OCI-LY3 (cell line): Measurements from ENCODE around the gene ADNP.

ENCODE experiments used
- EZH2phosphoT487 ChIP-seq: fragments of 200-600 bp; shearing (Covaris generic); IDR thresholded peaks from 2 replicates; pipeline ENCODE4 v1.6.1; 2018; ENCODE audit warnings: antibody characterized with exemption, mixed run types, low read depth
- TF ChIP-seq, protein P1 (sequence below): fragments of 200-600, 300-600 bp; sonication (generic); IDR thresholded peaks from 2 replicates; pipeline ENCODE4 v1.5.1; 2014; ENCODE audit warnings: antibody characterized with exemption, low read length, low read depth

DNA sequence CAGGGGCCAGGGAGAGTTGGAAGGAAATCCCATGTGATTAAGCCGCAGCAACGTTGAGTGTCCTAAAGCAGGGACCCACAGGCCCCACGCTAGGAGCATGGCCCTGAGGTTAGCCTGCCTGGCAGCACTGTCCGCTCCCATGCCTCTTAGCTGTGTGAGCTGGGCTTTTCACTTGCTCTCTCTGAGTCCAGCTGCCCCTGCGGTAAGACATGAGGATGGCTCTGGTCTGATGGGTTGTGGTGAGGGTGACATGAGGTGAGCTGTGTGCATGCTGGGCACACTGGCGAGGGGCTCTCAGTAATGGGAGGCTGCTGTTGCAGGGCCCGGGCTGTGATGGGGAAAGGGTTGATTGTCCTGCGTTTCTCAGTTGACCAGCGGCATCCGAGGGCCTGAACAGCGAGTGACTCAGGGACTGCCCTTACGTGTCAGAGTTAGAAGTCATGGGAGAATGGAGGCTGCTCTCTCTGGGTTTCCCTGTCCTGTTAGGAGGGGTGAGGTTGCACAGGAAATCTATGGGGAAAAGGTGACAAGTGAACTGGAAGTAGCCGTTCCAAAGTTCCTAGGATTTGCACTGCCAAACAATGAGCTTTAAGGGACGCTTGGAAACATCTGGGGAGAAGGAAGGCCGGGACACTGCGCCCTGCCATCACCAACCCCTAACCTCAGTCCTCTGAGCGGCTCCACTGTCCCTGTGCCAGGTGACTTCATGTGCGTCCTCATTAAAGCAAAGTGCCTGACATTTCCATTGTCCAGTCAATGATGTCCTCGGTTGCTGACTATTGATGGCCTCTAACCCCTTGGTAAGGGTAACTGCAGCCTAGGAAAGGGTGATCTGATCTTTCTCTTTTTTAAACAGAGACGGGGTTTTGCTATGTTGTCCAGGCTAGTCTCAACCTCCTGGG, 51.3 kb downstream of the ADNP start:
- TF ChIP-seq, protein P1, sequence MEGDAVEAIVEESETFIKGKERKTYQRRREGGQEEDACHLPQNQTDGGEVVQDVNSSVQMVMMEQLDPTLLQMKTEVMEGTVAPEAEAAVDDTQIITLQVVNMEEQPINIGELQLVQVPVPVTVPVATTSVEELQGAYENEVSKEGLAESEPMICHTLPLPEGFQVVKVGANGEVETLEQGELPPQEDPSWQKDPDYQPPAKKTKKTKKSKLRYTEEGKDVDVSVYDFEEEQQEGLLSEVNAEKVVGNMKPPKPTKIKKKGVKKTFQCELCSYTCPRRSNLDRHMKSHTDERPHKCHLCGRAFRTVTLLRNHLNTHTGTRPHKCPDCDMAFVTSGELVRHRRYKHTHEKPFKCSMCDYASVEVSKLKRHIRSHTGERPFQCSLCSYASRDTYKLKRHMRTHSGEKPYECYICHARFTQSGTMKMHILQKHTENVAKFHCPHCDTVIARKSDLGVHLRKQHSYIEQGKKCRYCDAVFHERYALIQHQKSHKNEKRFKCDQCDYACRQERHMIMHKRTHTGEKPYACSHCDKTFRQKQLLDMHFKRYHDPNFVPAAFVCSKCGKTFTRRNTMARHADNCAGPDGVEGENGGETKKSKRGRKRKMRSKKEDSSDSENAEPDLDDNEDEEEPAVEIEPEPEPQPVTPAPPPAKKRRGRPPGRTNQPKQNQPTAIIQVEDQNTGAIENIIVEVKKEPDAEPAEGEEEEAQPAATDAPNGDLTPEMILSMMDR = no peak
- TF ChIP-seq EZH2phosphoT487 = no peak
